ENCODE data around the gene ERAS. TPM values are rescaled to one million over a fixed set of nuclear protein-coding genes. Genes with fewer than 3 reads are reported as not detected.

The ERAS gene
- total RNA-seq, 1 experiment from 2014 or later: not detected

DNA sequence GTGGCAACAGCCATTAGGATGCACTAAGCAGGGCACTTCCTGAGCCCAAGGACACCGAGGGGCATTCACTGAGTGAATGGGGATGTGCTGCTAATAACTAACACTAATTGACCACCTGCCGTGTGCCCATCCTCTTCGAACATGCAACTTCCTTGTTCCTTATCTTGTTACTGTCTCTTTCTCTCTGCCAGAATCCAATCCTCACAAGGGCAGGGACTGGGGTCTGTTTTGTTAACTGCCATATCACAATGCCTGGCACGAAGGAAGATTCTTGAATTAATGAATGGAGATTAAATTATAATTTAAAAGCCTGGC is 1.3 kb downstream of the ERAS start:
- no peak overlapping the region for H2AFZ ChIP-seq (ENCODE audit: low read length)
- no peak for DNase-seq
- no peak overlapping the region for H3K4me3 ChIP-seq (ENCODE audit: low read length)
- no peaks in the 10 kb centered on the region for H3K79me2 ChIP-seq (ENCODE audit: low read length)
- H3F3A ChIP-seq (ENCODE audit: low read length, unreplicated experiment): no peaks in the 10 kb centered on the region
- H3K9me3 ChIP-seq (ENCODE audit: low read length): no peaks in the 10 kb centered on the region
- no peaks in the 10 kb centered on the region for H3K36me3 ChIP-seq (ENCODE audit: low read depth, low read length)
- H3K4me2 ChIP-seq (ENCODE audit: low read length): no peak overlapping the region
- ATAC-seq: no peak
- intact Hi-C loops (cut with micrococcal nuclease): no loop called here
- no peak overlapping the region for H3K27ac ChIP-seq (ENCODE audit: low read length)
- no peaks in the 10 kb centered on the region for H3K27me3 ChIP-seq (ENCODE audit: low read length)
- H3K4me1 ChIP-seq (ENCODE audit: insufficient read depth, low read length): no peaks in the 10 kb centered on the region
- ChIA-PET POLR2A (ENCODE audit: unreplicated experiment) (no interaction called here), CTCF (no interaction called here)
- no peak for TF ChIP-seq EZH2 (IDR thresholded peaks at IDR 0.05; ENCODE audit: low read length, unreplicated experiment)
- TF ChIP-seq, protein P1, sequence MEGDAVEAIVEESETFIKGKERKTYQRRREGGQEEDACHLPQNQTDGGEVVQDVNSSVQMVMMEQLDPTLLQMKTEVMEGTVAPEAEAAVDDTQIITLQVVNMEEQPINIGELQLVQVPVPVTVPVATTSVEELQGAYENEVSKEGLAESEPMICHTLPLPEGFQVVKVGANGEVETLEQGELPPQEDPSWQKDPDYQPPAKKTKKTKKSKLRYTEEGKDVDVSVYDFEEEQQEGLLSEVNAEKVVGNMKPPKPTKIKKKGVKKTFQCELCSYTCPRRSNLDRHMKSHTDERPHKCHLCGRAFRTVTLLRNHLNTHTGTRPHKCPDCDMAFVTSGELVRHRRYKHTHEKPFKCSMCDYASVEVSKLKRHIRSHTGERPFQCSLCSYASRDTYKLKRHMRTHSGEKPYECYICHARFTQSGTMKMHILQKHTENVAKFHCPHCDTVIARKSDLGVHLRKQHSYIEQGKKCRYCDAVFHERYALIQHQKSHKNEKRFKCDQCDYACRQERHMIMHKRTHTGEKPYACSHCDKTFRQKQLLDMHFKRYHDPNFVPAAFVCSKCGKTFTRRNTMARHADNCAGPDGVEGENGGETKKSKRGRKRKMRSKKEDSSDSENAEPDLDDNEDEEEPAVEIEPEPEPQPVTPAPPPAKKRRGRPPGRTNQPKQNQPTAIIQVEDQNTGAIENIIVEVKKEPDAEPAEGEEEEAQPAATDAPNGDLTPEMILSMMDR (conservative IDR thresholded peaks at IDR 0.05; ENCODE audit: low read depth, low read length): no peak
- TF ChIP-seq EZH2phosphoT487 (IDR thresholded peaks at IDR 0.05; ENCODE audit: borderline replicate concordance, low read length): no peak
- H4K20me1 ChIP-seq (ENCODE audit: low read length): no peaks in the 10 kb centered on the region
- BruUV-seq (replicated peaks): no TSS peak
- no peaks in the 10 kb centered on the region for H3K9me2 ChIP-seq (replicated peaks; ENCODE audit: low read length)
- no peak overlapping the region for H3K9ac ChIP-seq (ENCODE audit: low read length)

DNA sequence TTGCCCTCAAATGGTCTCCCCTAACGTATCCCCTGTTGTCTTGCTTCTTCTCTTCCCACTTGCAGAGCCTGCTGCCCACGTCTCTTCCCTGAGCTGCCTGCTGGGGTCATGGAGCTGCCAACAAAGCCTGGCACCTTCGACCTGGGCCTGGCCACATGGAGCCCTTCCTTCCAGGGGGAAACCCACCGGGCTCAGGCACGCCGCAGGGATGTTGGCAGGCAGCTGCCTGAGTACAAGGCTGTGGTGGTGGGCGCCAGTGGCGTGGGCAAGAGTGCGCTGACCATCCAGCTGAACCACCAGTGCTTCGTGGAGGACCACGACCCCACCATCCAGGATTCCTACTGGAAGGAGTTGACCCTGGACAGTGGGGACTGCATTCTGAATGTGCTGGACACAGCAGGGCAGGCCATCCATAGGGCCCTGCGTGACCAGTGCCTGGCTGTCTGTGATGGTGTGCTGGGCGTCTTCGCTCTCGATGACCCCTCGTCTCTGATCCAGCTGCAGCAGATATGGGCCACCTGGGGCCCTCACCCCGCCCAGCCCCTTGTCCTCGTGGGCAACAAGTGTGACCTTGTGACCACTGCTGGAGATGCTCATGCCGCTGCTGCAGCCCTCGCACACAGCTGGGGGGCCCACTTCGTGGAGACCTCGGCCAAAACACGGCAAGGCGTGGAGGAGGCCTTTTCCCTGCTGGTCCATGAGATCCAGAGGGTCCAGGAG is 2.9 kb downstream of the ERAS start:
- CTCF ChIA-PET: no interaction called here

More for the DNA sequence above, 2.9 kb downstream of the ERAS start:
- ATAC-seq (no peak), DNase-seq (no peak)
- no peak overlapping the region for H3K27ac ChIP-seq (ENCODE audit: low read length)
- no peaks in the 10 kb centered on the region for H3K9me2 ChIP-seq (replicated peaks; ENCODE audit: low read length)
- BruUV-seq (replicated peaks): no TSS peak
- H3K27me3 ChIP-seq (ENCODE audit: low read length): no peaks in the 10 kb centered on the region
- no peaks in the 10 kb centered on the region for H4K20me1 ChIP-seq (ENCODE audit: low read length)
- H3K79me2 ChIP-seq (ENCODE audit: low read length): peaks cover 10% of the 10 kb centered on the region
- TF ChIP-seq, protein P1 (conservative IDR thresholded peaks at IDR 0.05; ENCODE audit: low read depth, low read length): no peak
- TF ChIP-seq EZH2phosphoT487 (IDR thresholded peaks at IDR 0.05; ENCODE audit: borderline replicate concordance, low read length) (no peak), EZH2 (IDR thresholded peaks at IDR 0.05; ENCODE audit: low read length, unreplicated experiment) (no peak)
- POLR2A ChIA-PET (ENCODE audit: unreplicated experiment): no interaction called here
- H3K4me2 ChIP-seq (ENCODE audit: low read length): no peak overlapping the region
- H3K9ac ChIP-seq (ENCODE audit: low read length): no peak overlapping the region
- H3F3A ChIP-seq (ENCODE audit: low read length, unreplicated experiment): no peaks in the 10 kb centered on the region
- H2AFZ ChIP-seq (ENCODE audit: low read length): no peak overlapping the region
- intact Hi-C loops (cut with micrococcal nuclease): no loop called here
- no peaks in the 10 kb centered on the region for H3K36me3 ChIP-seq (ENCODE audit: low read depth, low read length)
- H3K4me3 ChIP-seq (ENCODE audit: low read length): no peak overlapping the region
- H3K4me1 ChIP-seq (ENCODE audit: insufficient read depth, low read length): peaks cover 9% of the 10 kb centered on the region
- H3K9me3 ChIP-seq (ENCODE audit: low read length): no peaks in the 10 kb centered on the region
